Endothelial cell of umbilical vein (primary cell): ENCODE data around the gene WDR48. TPM values are rescaled to one million over a fixed set of nuclear protein-coding genes. Genes with fewer than 3 reads are reported as not detected.

Experiments
- BruUV-seq: library from RNA; stranded (reverse); fragments of 400-500 nt; replicated peaks from 2 replicates; lab custom pipeline; 2021; lab: Mats Ljungman, UMichigan
- CTCF ChIA-PET: fragments of 300-600, 350-600 bp; sonication (Branson Sonifier 250); formaldehyde crosslinking; loops from one replicate; lab custom pipeline; 2021; ENCODE audit warnings: antibody characterized with exemption, inconsistent platforms; lab: Charles Lee
- POLR2A ChIA-PET: fragments of 300-600, 350-600 bp; sonication (Branson Sonifier 250); formaldehyde crosslinking; loops from one replicate; lab custom pipeline; 2021; ENCODE audit warnings: antibody characterized with exemption, inconsistent platforms; lab: Charles Lee
- DNase-seq: peaks from one replicate; pipeline ENCODE4 v3.0.0-alpha.2; 2011; ENCODE audit warnings: low read depth, low spot score
- FAIRE-seq: peaks from 2 replicates; lab custom pipeline; 2011; peaks lifted over from hg19 to GRCh38; lab: Jason Lieb, UNC
- H2AFZ ChIP-seq: 2 replicates; pipeline ENCODE4 v1.6.0; 2012; ENCODE audit warnings: low read depth, low read length, control low read depth, inconsistent platforms
- H3K27ac ChIP-seq: 2 replicates; pipeline ENCODE4 v1.5.1; 2011; ENCODE audit warnings: low read depth, mild to moderate bottlenecking, control low read depth, low read length, moderate library complexity; ENCODE audit not compliant: insufficient read depth
- H3K27me3 ChIP-seq, 2 experiments: 2 replicates each; pipeline versions ENCODE4 v1.6.0 to v1.6.1; 2011; ENCODE audit warnings: low read length in 2 of 2, mixed read lengths in 1 of 2; ENCODE audit not compliant: control insufficient read depth in 2 of 2, insufficient read depth in 2 of 2
- H3K36me3 ChIP-seq, 2 experiments: 2 replicates in 1 of 2; 3 replicates in 1 of 2; pipeline ENCODE4 v1.5.1; 2011; ENCODE audit warnings: low read length in 2 of 2, mild to moderate bottlenecking in 1 of 2, moderate library complexity in 1 of 2; ENCODE audit not compliant: control insufficient read depth in 2 of 2, insufficient read depth in 2 of 2; ENCODE audit errors: extremely low read depth in 1 of 2
- H3K4me1 ChIP-seq: 3 replicates; pipeline ENCODE4 v1.5.1; 2011; ENCODE audit warnings: mild to moderate bottlenecking, low read length; ENCODE audit not compliant: control insufficient read depth, insufficient read depth; ENCODE audit errors: extremely low read depth
- H3K4me2 ChIP-seq: 2 replicates; pipeline ENCODE4 v1.6.1; 2011; ENCODE audit warnings: low read length, control low read depth, mixed read lengths; ENCODE audit not compliant: insufficient read depth
- H3K4me3 ChIP-seq, 3 experiments: fragments of 200-600 bp in 1 of 3; sonication (generic), shearing (Covaris generic) in 1 of 3; replicated peaks in 1 of 3; 2 replicates each; pipeline ENCODE4 v1.5.1; 2011 to 2016; ENCODE audit warnings: control low read depth in 3 of 3, low read length in 3 of 3, mild to moderate bottlenecking in 2 of 3, inconsistent platforms in 1 of 3, low read depth in 1 of 3, moderate library complexity in 1 of 3; ENCODE audit not compliant: insufficient read depth in 1 of 3
- H3K79me2 ChIP-seq: 2 replicates; pipeline ENCODE4 v1.6.0; 2012; ENCODE audit warnings: low read length, inconsistent platforms; ENCODE audit not compliant: control insufficient read depth, insufficient read depth
- H3K9ac ChIP-seq: replicated peaks from 2 replicates; pipeline ENCODE3; 2011; ENCODE audit warnings: low read length, control low read depth; ENCODE audit not compliant: insufficient read depth; ENCODE audit errors: extremely low read depth
- H3K9me1 ChIP-seq: replicated peaks from 3 replicates; pipeline ENCODE4 v1.6.0; 2011; ENCODE audit warnings: mild to moderate bottlenecking, low read length; ENCODE audit not compliant: control insufficient read depth, insufficient read depth; ENCODE audit errors: extremely low read depth
- H3K9me3 ChIP-seq: replicated peaks from 2 replicates; pipeline ENCODE4 v1.5.1; 2012; ENCODE audit warnings: low read length, inconsistent platforms; ENCODE audit not compliant: control insufficient read depth, insufficient read depth
- H4K20me1 ChIP-seq: replicated peaks from 2 replicates; pipeline ENCODE3; 2011; ENCODE audit warnings: mild to moderate bottlenecking, low read length; ENCODE audit not compliant: control insufficient read depth, insufficient read depth; ENCODE audit errors: extremely low read depth
- JUN ChIP-seq: IDR thresholded peaks from 2 replicates; pipeline ENCODE4 v1.6.1; 2011; ENCODE audit warnings: borderline replicate concordance, low read depth; ENCODE audit not compliant: insufficient read length, insufficient read depth
- dilution Hi-C: fragments of 300-500 bp; cut with MboI; formaldehyde crosslinking; loops from one replicate; pipeline ENCODE4 v1.15.0; 2019; ENCODE audit warnings: low sequenced_read_pairs; ENCODE audit not compliant: extremely low pct_ligation_motif_present
- intact Hi-C: fragments of 100-400 bp; cut with micrococcal nuclease; formaldehyde crosslinking; loops from one replicate; pipeline ENCODE4 v1.10.0; 2022
- polyA plus RNA-seq, 4 experiments: library from polyadenylated mRNA; depleted of rRNA in 3 of 4; stranded (reverse) in 3 of 4; unstranded in 1 of 4; fragments of >200 nt; gene quantifications; 2 replicates each; pipeline versions ENCODE4 v1.2.1 to v1.2.3, GENCODE V29; 2011 to 2012; ENCODE audit warnings: missing spikeins in 1 of 4
- total RNA-seq: library from RNA; stranded (reverse); gene quantifications from 2 replicates; pipeline ENCODE4 v1.2.3, GENCODE V29; 2021
- TF ChIP-seq, protein P1 (sequence below), 2 donors: IDR thresholded peaks; 1 replicate in 1 of 2; 2 replicates in 1 of 2; pipeline ENCODE4 v1.5.1; 2011; ENCODE audit warnings: low read length in 2 of 2, mild to moderate bottlenecking in 2 of 2, moderate library complexity in 2 of 2, control low read depth in 1 of 2, inconsistent platforms in 1 of 2, low read depth in 1 of 2; ENCODE audit not compliant: insufficient read depth in 1 of 2; ENCODE audit errors: extremely low read depth in 1 of 2

WDR48 gene
- total and polyA plus RNA-seq, 2 donors (not counting 3 experiments of a cell fraction or from before 2014, with no cell fraction given): 13.7 to 25.3 TPM

DNA sequence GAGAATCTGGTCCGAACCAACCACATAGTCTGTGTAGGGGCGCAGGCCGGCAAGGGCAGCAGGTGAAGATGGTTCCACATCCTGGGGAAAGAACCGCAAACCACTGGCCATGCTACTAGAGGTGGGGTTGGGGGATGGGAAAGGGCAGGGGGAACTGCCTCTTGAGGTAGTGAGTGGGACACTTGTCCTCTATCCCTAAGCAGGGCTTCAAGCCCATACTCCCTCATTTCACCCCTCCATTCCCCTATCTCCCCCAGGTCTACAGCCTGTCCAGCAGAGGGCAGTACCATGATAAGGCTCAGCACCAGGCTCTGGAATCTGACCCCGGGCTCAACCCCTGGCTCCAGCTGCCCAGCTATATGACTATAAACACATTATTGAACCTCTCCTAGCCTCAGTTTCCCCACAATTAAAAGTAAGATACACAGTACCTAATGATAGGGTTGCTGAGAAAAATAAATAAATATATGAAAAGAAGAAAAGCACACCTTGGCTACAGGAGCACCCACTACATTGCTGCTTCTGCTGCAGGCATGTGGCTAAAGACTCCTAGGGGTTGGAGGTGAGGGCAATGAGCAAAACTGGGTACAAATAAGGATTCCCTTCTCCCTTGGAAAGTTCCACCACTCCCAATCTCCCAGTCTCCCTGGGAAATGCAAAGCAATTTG is 49.3 kb downstream of the WDR48 start:
- peaks cover 11% of the 10 kb centered on the region for H3K4me1 ChIP-seq
- H4K20me1 ChIP-seq: no peaks in the 10 kb centered on the region
- FAIRE-seq: peak; percentile 77
- H3K4me3 ChIP-seq: no peak overlapping the region
- peaks cover 38% of the 10 kb centered on the region for H3K79me2 ChIP-seq
- no peaks in the 10 kb centered on the region for H3K9me1 ChIP-seq
- TF ChIP-seq, protein P1, sequence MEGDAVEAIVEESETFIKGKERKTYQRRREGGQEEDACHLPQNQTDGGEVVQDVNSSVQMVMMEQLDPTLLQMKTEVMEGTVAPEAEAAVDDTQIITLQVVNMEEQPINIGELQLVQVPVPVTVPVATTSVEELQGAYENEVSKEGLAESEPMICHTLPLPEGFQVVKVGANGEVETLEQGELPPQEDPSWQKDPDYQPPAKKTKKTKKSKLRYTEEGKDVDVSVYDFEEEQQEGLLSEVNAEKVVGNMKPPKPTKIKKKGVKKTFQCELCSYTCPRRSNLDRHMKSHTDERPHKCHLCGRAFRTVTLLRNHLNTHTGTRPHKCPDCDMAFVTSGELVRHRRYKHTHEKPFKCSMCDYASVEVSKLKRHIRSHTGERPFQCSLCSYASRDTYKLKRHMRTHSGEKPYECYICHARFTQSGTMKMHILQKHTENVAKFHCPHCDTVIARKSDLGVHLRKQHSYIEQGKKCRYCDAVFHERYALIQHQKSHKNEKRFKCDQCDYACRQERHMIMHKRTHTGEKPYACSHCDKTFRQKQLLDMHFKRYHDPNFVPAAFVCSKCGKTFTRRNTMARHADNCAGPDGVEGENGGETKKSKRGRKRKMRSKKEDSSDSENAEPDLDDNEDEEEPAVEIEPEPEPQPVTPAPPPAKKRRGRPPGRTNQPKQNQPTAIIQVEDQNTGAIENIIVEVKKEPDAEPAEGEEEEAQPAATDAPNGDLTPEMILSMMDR (IDR thresholded peaks at IDR 0.05; ENCODE audit: extremely low read depth in 1 of 2, insufficient read depth in 1 of 2, low read depth in 1 of 2, low read length in 2 of 2): peak; percentile 73 to 74
- no peak for TF ChIP-seq JUN
- no peaks in the 10 kb centered on the region for H3K27me3 ChIP-seq
- ChIA-PET POLR2A (no interaction called here), CTCF (interaction anchor here (0.6 to 3.7 kb wide), 6 partner anchors 11 to 191 kb away, joined by 3 to 21 read pairs (median 4); no protein-coding TSS in a partner anchor)
- BruUV-seq: no TSS peak
- H3K36me3 ChIP-seq: peaks cover 19 to 32% of the 10 kb centered on the region in 2 experiments
- H2AFZ ChIP-seq: no peak overlapping the region
- dilution Hi-C loops (no loop called here), intact Hi-C loops (loop anchor here (1.0 kb wide), 1 partner anchor 187 kb away; no protein-coding TSS in a partner anchor)
- H3K9ac ChIP-seq: no peak overlapping the region
- DNase-seq: peak; percentile 32
- H3K9me3 ChIP-seq: no peaks in the 10 kb centered on the region
- no peak overlapping the region for H3K4me2 ChIP-seq
- no peak overlapping the region for H3K27ac ChIP-seq
